Effector memory CD8-positive, alpha-beta T cell (primary cell): ENCODE measurements around the gene PKN3.

Experiments
- ATAC-seq: fragments of 150-1000 bp; cut with Tn5 transposase; replicated peaks from 2 replicates; pipeline ENCODE4 v1.10.0; 2021; ENCODE audit warnings: mild to moderate bottlenecking, moderate library complexity
- DNase-seq, 3 experiments: peaks; one replicate each; pipeline ENCODE4 v3.0.0; 2021
- H3K27ac Mint-ChIP-seq, 2 donors: one replicate each; pipeline ENCODE4 v1.8.0; 2022; ENCODE audit warnings: mild to moderate bottlenecking in 2 of 2, mixed read lengths in 2 of 2, moderate library complexity in 2 of 2
- H3K27me3 Mint-ChIP-seq, 2 donors: one replicate each; pipeline ENCODE4 v1.8.0; 2022; ENCODE audit warnings: mixed read lengths in 2 of 2
- H3K36me3 Mint-ChIP-seq: one replicate; pipeline ENCODE4 v1.8.0; 2022; ENCODE audit warnings: mild to moderate bottlenecking, moderate library complexity, mixed read lengths; ENCODE audit not compliant: insufficient read depth
- H3K4me1 Mint-ChIP-seq, 2 donors: one replicate each; pipeline ENCODE4 v1.8.0; 2022; ENCODE audit warnings: low read depth in 2 of 2, mixed read lengths in 2 of 2
- H3K4me3 Mint-ChIP-seq, 2 donors: one replicate each; pipeline ENCODE4 v1.8.0; 2022; ENCODE audit warnings: mild to moderate bottlenecking in 2 of 2, mixed read lengths in 2 of 2, moderate library complexity in 2 of 2
- H3K9me3 Mint-ChIP-seq, 2 donors: one replicate each; pipeline ENCODE4 v1.8.0; 2022; ENCODE audit warnings: mixed read lengths in 2 of 2

The PKN3 gene

GRCh38 chr9:128724744-128725211 lies 22.5 kb downstream of the PKN3 start:
- no peaks in the 10 kb centered on the region for H3K9me3 Mint-ChIP-seq
- peak overlapping the region; percentile 91 to 92 for H3K27ac Mint-ChIP-seq
- peaks cover 13% of the 10 kb centered on the region for H3K36me3 Mint-ChIP-seq
- no peaks in the 10 kb centered on the region for H3K27me3 Mint-ChIP-seq
- peak overlapping the region; percentile 93 to 94 for H3K4me3 Mint-ChIP-seq
- DNase-seq, result peak in 1 of 3 experiments; percentile 21
- ATAC-seq, result peak; percentile 7
- H3K4me1 Mint-ChIP-seq, result peaks cover 24 to 29% of the 10 kb centered on the region in 2 donors

- H3K4me3 Mint-ChIP-seq, result no peak overlapping the region
Measured at GRCh38 chr9:128727640-128728248, 25.4 kb downstream of the PKN3 start.

GRCh38 chr9:128728298-128728697 lies 26.0 kb downstream of the PKN3 start:
- ATAC-seq, result no peak
- Mint-ChIP-seq H3K27ac (no peak overlapping the region), H3K4me3 (no peak overlapping the region), H3K4me1 (peaks cover 16% of the 10 kb centered on the region in 2 donors), H3K27me3 (no peaks in the 10 kb centered on the region), H3K36me3 (peaks cover 17% of the 10 kb centered on the region), H3K9me3 (no peaks in the 10 kb centered on the region)
- no peak for DNase-seq

More at GRCh38 chr9:128727640-128728248, 25.4 kb downstream of the PKN3 start:
- Mint-ChIP-seq H3K4me1 (peaks cover 21% of the 10 kb centered on the region in 2 donors), H3K27me3 (no peaks in the 10 kb centered on the region), H3K9me3 (no peaks in the 10 kb centered on the region), H3K36me3 (peaks cover 17% of the 10 kb centered on the region), H3K27ac (no peak overlapping the region)
- DNase-seq (no peak), ATAC-seq (no peak)

GRCh38 chr9:128729302-128729701 lies 27.0 kb downstream of the PKN3 start:
- Mint-ChIP-seq H3K4me1 (peaks cover 11% of the 10 kb centered on the region in 2 donors), H3K27ac (peak overlapping the region in 1 of 2 donors; percentile 9), H3K27me3 (no peaks in the 10 kb centered on the region), H3K9me3 (no peaks in the 10 kb centered on the region), H3K36me3 (peaks cover 15% of the 10 kb centered on the region), H3K4me3 (no peak overlapping the region)
- DNase-seq (no peak), ATAC-seq (no peak)

GRCh38 chr9:128729766-128730517 lies 27.6 kb downstream of the PKN3 start:
- peak overlapping the region in 1 of 2 donors; percentile 9 for H3K27ac Mint-ChIP-seq
- H3K9me3 Mint-ChIP-seq, result no peaks in the 10 kb centered on the region
- no peak overlapping the region for H3K4me3 Mint-ChIP-seq
- ATAC-seq (no peak), DNase-seq (no peak)
- H3K4me1 Mint-ChIP-seq, result peaks cover 4 to 7% of the 10 kb centered on the region in 2 donors
- no peaks in the 10 kb centered on the region for H3K27me3 Mint-ChIP-seq
- peaks cover 17% of the 10 kb centered on the region for H3K36me3 Mint-ChIP-seq

- H3K27me3 Mint-ChIP-seq, result no peaks in the 10 kb centered on the region
- no peak overlapping the region for H3K27ac Mint-ChIP-seq
- no peak overlapping the region for H3K4me3 Mint-ChIP-seq
- H3K36me3 Mint-ChIP-seq, result peaks cover 19% of the 10 kb centered on the region
- no peaks in the 10 kb centered on the region for H3K9me3 Mint-ChIP-seq
- H3K4me1 Mint-ChIP-seq, result peaks cover 3 to 7% of the 10 kb centered on the region in 2 donors
- DNase-seq (no peak), ATAC-seq (no peak)
Measured at GRCh38 chr9:128731093-128731492, 28.8 kb downstream of the PKN3 start.

GRCh38 chr9:128731691-128732090 lies 29.4 kb downstream of the PKN3 start:
- Mint-ChIP-seq H3K27ac (no peak overlapping the region), H3K4me3 (no peak overlapping the region), H3K27me3 (no peaks in the 10 kb centered on the region), H3K4me1 (peaks cover 3 to 7% of the 10 kb centered on the region in 2 donors), H3K9me3 (no peaks in the 10 kb centered on the region), H3K36me3 (peaks cover 22% of the 10 kb centered on the region)
- DNase-seq (no peak), ATAC-seq (no peak)

DNA sequence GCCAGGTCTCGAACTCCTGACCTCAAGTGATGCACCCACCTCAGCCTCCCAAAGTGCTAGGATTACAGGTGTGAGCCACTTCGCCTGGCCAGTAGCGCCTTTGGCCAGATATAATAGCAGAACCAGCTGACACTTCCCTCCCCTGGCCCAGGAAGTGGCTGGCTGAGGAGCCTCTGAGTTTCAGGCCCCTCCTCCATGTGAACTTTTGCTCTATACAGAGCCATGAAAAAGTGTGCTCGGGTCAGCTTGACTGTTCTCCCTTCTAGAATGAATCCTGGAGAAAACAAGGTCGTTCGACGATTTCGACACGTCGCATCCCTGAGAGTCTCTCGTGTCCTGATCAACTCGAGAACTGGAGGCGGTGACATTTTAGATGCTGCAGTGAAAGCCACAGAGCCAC lies 30.3 kb downstream of the PKN3 start:
- peaks cover 2 to 7% of the 10 kb centered on the region in 2 donors for H3K4me1 Mint-ChIP-seq
- peaks cover 27% of the 10 kb centered on the region for H3K36me3 Mint-ChIP-seq
- no peak overlapping the region for H3K4me3 Mint-ChIP-seq
- DNase-seq, result no peak
- H3K9me3 Mint-ChIP-seq, result no peaks in the 10 kb centered on the region
- H3K27me3 Mint-ChIP-seq, result no peaks in the 10 kb centered on the region
- ATAC-seq, result no peak
- no peak overlapping the region for H3K27ac Mint-ChIP-seq

- H3K27me3 Mint-ChIP-seq, result no peaks in the 10 kb centered on the region
- no peaks in the 10 kb centered on the region for H3K9me3 Mint-ChIP-seq
- ATAC-seq, result no peak
- no peak for DNase-seq
- H3K36me3 Mint-ChIP-seq, result peaks cover 27% of the 10 kb centered on the region
- H3K4me1 Mint-ChIP-seq, result peaks cover 2 to 7% of the 10 kb centered on the region in 2 donors
- H3K27ac Mint-ChIP-seq, result no peak overlapping the region
- no peak overlapping the region for H3K4me3 Mint-ChIP-seq
Measured at GRCh38 chr9:128733256-128733655, 31.0 kb downstream of the PKN3 start.

- no peaks in the 10 kb centered on the region for H3K27me3 Mint-ChIP-seq
- H3K4me1 Mint-ChIP-seq, result peaks cover 2 to 3% of the 10 kb centered on the region in 2 donors
- no peak for ATAC-seq
- H3K36me3 Mint-ChIP-seq, result peaks cover 32% of the 10 kb centered on the region
- H3K27ac Mint-ChIP-seq, result no peak overlapping the region
- no peak for DNase-seq
- H3K4me3 Mint-ChIP-seq, result no peak overlapping the region
- no peaks in the 10 kb centered on the region for H3K9me3 Mint-ChIP-seq
Measured at GRCh38 chr9:128735373-128735772, 33.1 kb downstream of the PKN3 start.

- Mint-ChIP-seq H3K4me1 (no peaks in the 10 kb centered on the region), H3K27ac (no peak overlapping the region), H3K36me3 (peaks cover 18% of the 10 kb centered on the region), H3K27me3 (no peaks in the 10 kb centered on the region), H3K9me3 (no peaks in the 10 kb centered on the region), H3K4me3 (no peak overlapping the region)
- DNase-seq, result no peak
- no peak for ATAC-seq
Measured at GRCh38 chr9:128742401-128742800, 40.1 kb downstream of the PKN3 start.

DNA sequence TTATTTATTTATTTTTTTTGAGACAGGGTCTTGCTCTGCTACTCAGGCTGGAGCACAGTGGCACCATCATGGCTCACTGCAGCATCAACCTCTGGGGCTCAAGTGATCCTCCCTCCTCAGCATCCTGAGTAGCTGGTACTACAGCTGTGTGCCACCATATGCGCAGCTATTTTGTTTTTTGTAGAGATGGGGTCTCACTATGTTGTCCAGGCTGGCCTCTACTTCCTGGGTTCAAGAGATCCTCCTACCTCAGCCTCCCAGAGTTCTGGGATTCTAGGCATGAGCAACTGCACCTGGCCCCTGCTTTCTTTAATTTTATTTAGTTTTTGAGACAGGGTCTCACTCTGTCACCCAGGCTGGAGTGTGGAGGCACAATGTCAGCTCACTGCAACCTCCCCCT lies 41.1 kb downstream of the PKN3 start:
- Mint-ChIP-seq H3K27ac (no peak overlapping the region), H3K9me3 (no peaks in the 10 kb centered on the region), H3K4me1 (no peaks in the 10 kb centered on the region), H3K4me3 (no peak overlapping the region), H3K27me3 (no peaks in the 10 kb centered on the region), H3K36me3 (peaks cover 27% of the 10 kb centered on the region)
- no peak for ATAC-seq
- no peak for DNase-seq

DNA sequence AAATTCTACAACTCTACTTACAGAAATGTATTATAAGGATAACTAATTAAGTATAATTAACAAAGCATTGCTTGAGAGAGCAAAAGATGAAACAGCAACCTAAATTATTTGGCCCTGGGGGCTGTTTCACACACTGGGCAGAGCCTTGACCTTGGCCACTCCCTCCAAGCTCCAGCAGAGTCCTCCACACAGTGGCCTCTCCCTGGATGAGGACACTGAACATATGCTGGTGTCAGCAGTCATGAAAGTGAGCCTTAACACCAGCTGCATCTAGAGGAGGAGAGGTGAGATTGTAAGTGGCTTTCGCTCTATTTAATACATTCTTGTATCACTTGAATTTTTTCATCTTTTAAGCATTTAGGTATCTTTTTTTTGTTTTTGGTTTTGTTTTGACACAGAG lies 44.9 kb downstream of the PKN3 start:
- Mint-ChIP-seq H3K4me1 (no peaks in the 10 kb centered on the region), H3K9me3 (no peaks in the 10 kb centered on the region), H3K27ac (no peak overlapping the region), H3K36me3 (peaks cover 16% of the 10 kb centered on the region), H3K4me3 (no peak overlapping the region), H3K27me3 (no peaks in the 10 kb centered on the region)
- ATAC-seq (no peak), DNase-seq (no peak)
